Measurements from ENCODE around the gene PEA15.

GRCh38 chr1:160209321-160210046 is 4.3 kb downstream of the PEA15 start:
- TF ChIP-seq E2F1 (CRISPR knock-in tag; IDR thresholded peaks at IDR 0.05) (no peak), CTCF (IDR thresholded peaks at IDR 0.05) (no peak), USF1 (CRISPR knock-in tag; IDR thresholded peaks at IDR 0.05) (no peak), CBFB (CRISPR knock-in tag; IDR thresholded peaks at IDR 0.05; ENCODE audit: low read depth) (no peak), FOXP4 (CRISPR knock-in tag; IDR thresholded peaks at IDR 0.05) (no peak), SP1 (CRISPR knock-in tag; conservative IDR thresholded peaks at IDR 0.05) (no peak), MLX (CRISPR knock-in tag; IDR thresholded peaks at IDR 0.05) (no peak), KAT7 (CRISPR knock-in tag; IDR thresholded peaks at IDR 0.05; ENCODE audit: borderline replicate concordance) (no peak), TCF7 (CRISPR knock-in tag; IDR thresholded peaks at IDR 0.05; ENCODE audit: low read depth) (no peak), JUN (CRISPR knock-in tag; IDR thresholded peaks at IDR 0.05) (no peak), ZNF121 (CRISPR knock-in tag; IDR thresholded peaks at IDR 0.05) (no peak)
